ENCODE data around the gene POLR1D.
A peak's percentile ranks its signal among the peaks of the same experiment; 100 is the strongest.

The POLR1D gene, protein sequence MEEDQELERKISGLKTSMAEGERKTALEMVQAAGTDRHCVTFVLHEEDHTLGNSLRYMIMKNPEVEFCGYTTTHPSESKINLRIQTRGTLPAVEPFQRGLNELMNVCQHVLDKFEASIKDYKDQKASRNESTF

DNA sequence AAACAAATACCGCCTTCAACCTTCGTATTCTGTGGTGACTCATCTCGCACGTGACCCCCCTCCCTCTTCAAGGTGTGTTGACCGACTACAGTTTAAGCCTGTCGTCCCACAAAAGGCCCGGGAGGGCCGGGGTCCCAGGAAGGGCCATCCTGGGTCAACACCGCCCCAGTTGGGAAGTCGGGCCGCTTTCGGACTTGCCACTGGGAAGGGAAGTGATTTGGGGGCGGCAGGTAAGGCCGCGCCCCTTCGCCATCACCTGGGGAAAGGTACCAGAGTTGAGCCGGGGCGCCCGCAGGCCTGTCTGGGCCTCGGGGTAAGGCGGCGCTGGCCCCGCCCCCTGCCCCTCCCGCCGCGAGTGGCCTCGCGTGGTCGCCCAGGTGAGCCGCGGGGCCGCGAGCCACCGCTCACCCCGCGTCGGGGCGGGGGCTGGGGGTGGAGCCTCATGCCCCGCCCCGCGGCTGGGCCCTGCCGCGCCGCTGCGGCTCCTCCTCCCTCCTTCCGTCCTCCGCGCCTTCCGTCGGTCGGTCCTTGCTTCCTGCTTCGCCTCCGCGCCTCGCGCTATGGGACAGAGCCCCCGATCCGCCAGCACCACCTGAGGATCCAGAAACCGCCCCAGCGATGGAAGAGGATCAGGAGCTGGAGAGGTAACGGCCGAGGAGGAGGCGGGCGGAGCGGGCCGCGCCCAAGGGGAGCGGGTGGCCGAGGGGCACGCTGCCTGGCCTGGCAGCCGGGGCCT is at the start of gene POLR1D:
Gene POLR1D, plus strand, starts transcription at position 527 of the 736 bp plus-strand sequence. Its CDS starts 92 bp downstream, at position 619.
- DNase-seq (ENCODE audit: low spot score in 2 of 2) (peak; percentile 80 to 82), ATAC-seq (ENCODE audit: low read depth) (peak; percentile 62)
- no peaks in the 10 kb centered on the region for H3K27me3 Mint-ChIP-seq
- H3K4me3 Mint-ChIP-seq = peak within 1 kb of the TSS; percentile 94
- H3K36me3 Mint-ChIP-seq = peaks cover 17% of the 10 kb centered on the region
- peak within 1 kb of the TSS; percentile 94 for H3K27ac Mint-ChIP-seq
- H3K9me3 Mint-ChIP-seq = no peaks in the 10 kb centered on the region
- H3K4me1 Mint-ChIP-seq = peaks cover 42% of the 10 kb centered on the region

DNA sequence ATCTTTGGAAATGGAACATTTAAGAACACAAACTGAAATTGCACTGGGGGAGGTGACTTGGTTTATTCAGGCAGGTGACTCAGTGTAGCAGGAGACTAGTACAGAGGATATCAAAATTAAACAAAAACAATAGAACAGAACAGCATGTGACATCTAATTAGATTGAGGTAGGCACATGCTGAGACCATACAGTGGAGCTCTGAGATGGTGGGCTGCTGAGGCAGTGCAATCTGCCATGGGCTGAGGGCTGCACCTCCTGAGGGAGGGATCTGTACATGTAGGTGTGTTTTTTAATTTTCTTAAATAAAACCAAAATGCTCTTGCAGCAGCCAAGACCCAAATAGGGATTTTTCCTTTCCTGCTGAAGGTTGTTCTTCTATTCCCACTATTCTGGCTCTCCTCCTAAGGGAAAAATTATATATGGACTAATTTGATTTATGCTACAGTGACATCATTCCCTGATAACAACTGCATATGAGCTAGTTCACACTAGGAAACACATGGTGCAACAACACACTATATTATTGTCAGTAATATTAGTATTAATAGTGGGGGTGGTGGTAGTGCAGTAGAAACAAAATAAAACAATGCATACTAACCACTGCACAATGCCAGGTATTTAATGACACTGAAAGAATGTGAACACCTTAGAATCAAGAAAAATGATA is 49.3 kb upstream of the POLR1D start:
- Mint-ChIP-seq H3K27ac (no peak overlapping the region), H3K27me3 (no peaks in the 10 kb centered on the region), H3K4me3 (no peak overlapping the region), H3K9me3 (peaks cover 2% of the 10 kb centered on the region), H3K4me1 (peaks cover 17% of the 10 kb centered on the region), H3K36me3 (peaks cover 20% of the 10 kb centered on the region)
- ATAC-seq (ENCODE audit: low read depth) (no peak), DNase-seq (ENCODE audit: low spot score in 2 of 2) (no peak)

DNA sequence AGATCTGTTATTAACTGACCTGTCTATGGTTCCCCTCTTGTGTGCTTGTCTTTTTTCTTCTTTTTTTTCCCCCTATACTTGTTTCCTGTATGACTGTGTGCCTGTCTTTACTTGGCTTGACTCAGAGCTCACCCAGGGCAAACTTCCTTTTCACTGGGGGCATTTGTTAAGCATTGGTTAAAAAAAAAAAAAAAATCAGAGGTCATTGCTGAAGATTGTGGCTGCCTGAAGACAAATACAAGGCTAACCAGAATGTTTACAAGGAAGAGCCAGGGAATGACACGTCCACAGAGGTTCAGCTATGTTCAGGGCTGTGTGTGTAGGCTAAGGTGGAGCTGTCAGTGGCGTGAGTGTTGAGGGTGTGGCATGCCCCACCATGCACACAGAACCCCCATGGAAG is 48.4 kb upstream of the POLR1D start:
- H3K27ac Mint-ChIP-seq = no peak overlapping the region
- DNase-seq (ENCODE audit: low spot score in 2 of 2) = no peak

DNA sequence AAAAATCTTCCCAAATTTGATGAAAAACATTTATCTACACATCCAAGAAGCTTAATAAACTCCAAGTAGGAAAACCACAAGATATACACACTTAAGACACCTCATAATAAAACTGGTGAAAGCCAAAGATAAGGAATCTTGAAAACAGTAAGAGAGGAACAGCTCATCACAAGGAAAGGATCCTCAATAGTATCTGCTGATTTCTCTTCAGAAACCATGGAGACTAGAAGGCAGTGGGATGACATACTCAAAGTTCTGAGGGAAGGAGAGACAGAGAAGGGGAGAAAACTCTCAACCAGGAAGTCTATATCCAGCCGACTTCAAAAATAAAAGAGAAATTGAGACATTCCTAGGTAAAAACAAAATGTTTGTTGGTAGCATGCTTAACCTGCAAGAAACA is 47.0 kb upstream of the POLR1D start:
- no peaks in the 10 kb centered on the region for H3K27me3 Mint-ChIP-seq
- no peak overlapping the region for H3K4me3 Mint-ChIP-seq
- H3K27ac Mint-ChIP-seq = no peak overlapping the region
- peaks cover 17% of the 10 kb centered on the region for H3K4me1 Mint-ChIP-seq
- H3K9me3 Mint-ChIP-seq = peaks cover 2% of the 10 kb centered on the region
- DNase-seq (ENCODE audit: low spot score in 2 of 2) (no peak), ATAC-seq (ENCODE audit: low read depth) (no peak)
- peaks cover 14% of the 10 kb centered on the region for H3K36me3 Mint-ChIP-seq

More for the DNA sequence above, 48.4 kb upstream of the POLR1D start:
- Mint-ChIP-seq H3K4me3 (no peak overlapping the region), H3K9me3 (peaks cover 2% of the 10 kb centered on the region), H3K4me1 (peaks cover 17% of the 10 kb centered on the region), H3K36me3 (peaks cover 20% of the 10 kb centered on the region), H3K27me3 (no peaks in the 10 kb centered on the region)
- ATAC-seq (ENCODE audit: low read depth) = no peak

DNA sequence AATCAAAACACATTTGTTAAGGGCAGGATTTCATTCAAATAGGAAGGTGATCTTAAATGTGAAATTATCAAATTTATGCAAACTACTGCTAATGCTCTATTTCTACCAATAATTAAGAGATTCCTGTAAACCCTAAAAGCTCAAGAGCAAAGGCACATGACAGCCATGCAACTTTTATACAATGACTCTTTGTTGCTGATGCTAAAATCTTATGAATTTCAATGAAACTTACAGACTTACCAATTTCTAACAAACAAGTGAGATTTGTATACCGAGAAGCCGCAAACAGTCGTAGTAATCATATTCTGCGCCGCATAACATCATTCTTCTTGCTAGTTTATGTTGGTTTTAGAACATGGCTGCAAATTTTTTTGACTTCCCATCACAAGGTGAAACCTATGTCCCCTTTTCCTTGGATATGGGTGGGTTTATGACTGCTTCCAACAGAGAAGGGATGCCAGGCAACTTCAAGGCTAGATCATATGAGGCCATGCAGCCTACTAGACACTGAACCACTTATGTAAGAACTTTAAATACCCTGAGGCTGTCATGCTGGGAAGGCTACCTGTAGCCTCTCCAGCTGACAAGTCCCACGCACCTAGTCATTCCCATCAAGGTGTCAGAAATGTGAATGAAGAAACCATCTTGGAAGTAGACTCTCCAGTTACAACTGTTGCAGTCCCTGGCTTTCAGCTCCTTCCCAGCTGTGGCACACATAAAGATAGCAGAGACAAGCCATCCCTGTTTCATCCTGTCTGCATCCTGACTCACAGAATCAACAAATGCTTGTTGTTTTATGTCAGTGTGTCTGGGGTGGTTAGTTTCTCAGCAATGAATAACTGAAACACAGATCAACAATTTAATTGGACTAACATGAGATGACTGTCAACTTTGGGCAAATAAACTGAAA is 43.3 kb upstream of the POLR1D start:
- peaks cover 9% of the 10 kb centered on the region for H3K4me1 Mint-ChIP-seq

DNA sequence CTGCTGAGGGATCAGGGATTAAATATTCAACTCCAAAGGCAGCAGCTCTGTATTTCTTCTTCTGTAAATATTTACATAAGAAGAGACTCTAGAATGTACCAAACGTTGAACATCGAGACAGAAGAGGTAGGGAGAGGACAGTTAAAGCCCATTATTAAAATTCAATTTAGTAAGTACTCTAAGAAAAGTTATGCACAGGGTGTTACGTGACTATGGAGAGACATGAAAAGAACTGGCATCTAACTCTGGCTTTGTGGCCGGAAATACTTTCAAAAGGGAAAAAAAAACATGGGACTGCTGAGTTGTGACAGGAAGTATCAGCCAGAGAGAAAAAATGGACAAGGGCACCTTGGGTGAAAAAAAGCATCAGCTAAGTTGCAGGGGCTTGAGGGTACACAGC is 38.0 kb upstream of the POLR1D start:
- DNase-seq (ENCODE audit: low spot score in 2 of 2) = no peak
- Mint-ChIP-seq H3K36me3 (peaks cover 6% of the 10 kb centered on the region), H3K4me1 (peaks cover 9% of the 10 kb centered on the region), H3K27me3 (no peaks in the 10 kb centered on the region), H3K27ac (no peak overlapping the region), H3K9me3 (no peaks in the 10 kb centered on the region), H3K4me3 (no peak overlapping the region)
- ATAC-seq (ENCODE audit: low read depth) = no peak

More for the DNA sequence above, 43.3 kb upstream of the POLR1D start:
- DNase-seq (ENCODE audit: low spot score in 2 of 2) = no peak
- Mint-ChIP-seq H3K4me3 (no peak overlapping the region), H3K27me3 (no peaks in the 10 kb centered on the region), H3K9me3 (peaks cover 2% of the 10 kb centered on the region), H3K27ac (no peak overlapping the region), H3K36me3 (peaks cover 17% of the 10 kb centered on the region)
- no peak for ATAC-seq (ENCODE audit: low read depth)

DNA sequence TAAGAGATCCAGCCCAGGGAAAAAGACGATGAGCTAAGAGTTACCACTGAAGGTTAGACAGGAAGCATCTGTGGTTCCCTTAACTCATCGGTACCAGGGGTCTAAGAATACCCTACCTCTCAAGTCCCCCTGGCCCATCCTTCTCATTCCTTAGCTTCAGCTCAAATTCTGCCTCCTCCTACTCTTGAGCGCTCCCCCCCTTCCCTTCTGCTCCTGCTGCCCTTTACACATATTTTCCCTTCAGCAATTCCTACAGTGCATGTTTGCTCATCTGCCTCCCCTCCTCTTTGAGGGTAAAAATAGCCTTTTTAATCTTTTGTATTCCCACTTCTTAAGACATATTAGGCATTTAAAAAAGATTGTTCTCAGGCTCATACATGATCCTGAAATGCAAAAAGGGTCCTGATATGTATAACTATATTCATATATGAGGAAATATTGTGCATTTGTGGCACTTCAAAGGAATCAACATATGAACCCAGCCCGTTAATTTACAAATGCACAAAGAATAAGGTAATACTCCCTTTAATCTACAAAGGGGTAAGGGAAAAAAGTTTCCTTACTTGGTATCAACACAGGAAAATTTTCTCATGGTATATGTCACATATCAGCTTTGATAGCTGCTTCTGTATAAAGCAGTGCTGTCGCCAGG is 34.5 kb upstream of the POLR1D start:
- no peaks in the 10 kb centered on the region for H3K27me3 Mint-ChIP-seq
- H3K36me3 Mint-ChIP-seq = no peaks in the 10 kb centered on the region
- no peak for ATAC-seq (ENCODE audit: low read depth)
- H3K9me3 Mint-ChIP-seq = no peaks in the 10 kb centered on the region
- DNase-seq (ENCODE audit: low spot score in 2 of 2) = no peak
- no peak overlapping the region for H3K27ac Mint-ChIP-seq
- H3K4me1 Mint-ChIP-seq = peaks cover 9% of the 10 kb centered on the region
- no peak overlapping the region for H3K4me3 Mint-ChIP-seq

DNA sequence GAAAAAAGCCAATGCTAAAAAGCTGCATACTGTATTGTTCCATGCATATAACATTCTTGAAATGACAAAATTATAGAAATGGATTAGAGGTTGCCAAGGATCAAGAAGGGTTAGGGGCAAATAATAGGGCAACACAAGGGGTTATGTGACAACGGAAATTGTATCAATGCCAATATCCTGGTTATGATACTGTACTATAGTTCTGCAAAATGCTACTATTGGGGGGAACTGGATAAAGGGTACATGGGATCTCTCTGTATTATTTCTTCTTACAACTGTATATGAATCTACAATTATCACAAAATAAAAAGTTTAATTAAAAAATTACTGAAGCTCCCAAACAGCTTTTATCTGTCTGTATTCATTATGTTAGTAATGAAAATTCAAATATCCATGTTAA is 33.3 kb upstream of the POLR1D start:
- H3K27me3 Mint-ChIP-seq = no peaks in the 10 kb centered on the region
- no peaks in the 10 kb centered on the region for H3K36me3 Mint-ChIP-seq
- no peak overlapping the region for H3K27ac Mint-ChIP-seq
- no peak for ATAC-seq (ENCODE audit: low read depth)
- H3K9me3 Mint-ChIP-seq = no peaks in the 10 kb centered on the region
- no peak overlapping the region for H3K4me3 Mint-ChIP-seq
- no peak for DNase-seq (ENCODE audit: low spot score in 2 of 2)
- H3K4me1 Mint-ChIP-seq = peaks cover 9% of the 10 kb centered on the region

DNA sequence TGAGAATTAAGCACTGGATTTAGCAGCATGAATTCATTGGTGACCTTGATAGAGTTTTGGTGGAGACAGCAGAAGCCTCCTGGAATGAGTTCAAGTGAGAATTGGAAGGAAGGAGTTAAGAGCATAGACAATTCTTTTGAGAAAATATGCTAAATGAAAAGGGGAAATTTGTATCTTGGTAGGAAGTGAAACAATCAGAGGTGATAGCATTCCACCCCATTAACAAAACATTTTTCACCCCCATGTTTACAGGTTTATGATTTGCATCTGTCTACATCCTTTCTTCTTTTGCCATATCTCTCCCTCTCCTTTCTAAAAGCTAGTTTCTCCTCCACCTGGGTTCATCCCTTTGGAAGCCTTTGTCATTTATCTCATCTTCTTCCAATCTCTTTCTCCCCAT is 28.8 kb upstream of the POLR1D start:
- H3K36me3 Mint-ChIP-seq = no peaks in the 10 kb centered on the region
- H3K4me1 Mint-ChIP-seq = no peaks in the 10 kb centered on the region
- no peaks in the 10 kb centered on the region for H3K9me3 Mint-ChIP-seq
- ATAC-seq (ENCODE audit: low read depth) (peak; percentile 80), DNase-seq (ENCODE audit: low spot score in 2 of 2) (no peak)
- H3K4me3 Mint-ChIP-seq = no peak overlapping the region
- H3K27ac Mint-ChIP-seq = no peak overlapping the region
- H3K27me3 Mint-ChIP-seq = no peaks in the 10 kb centered on the region

DNA sequence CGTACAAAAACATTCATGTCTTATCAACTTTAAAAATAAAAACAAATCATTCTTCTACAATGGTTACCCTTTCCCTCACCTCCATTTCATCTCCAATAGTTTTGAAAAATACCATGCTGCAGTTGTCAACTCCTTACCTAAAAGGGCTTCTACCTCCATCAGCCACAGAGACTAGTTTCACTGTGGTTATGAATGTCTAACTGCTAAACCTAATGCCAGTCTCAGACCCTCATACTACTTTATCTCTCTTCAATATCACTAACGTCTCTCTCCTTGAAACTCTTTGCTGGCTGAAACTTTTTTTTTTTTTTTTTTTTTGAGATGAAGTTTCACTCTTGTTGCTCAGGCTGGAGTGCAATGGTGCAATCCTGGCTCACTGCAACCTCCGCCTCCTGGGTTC is 28.4 kb upstream of the POLR1D start:
- no peaks in the 10 kb centered on the region for H3K9me3 Mint-ChIP-seq
- no peak for DNase-seq (ENCODE audit: low spot score in 2 of 2)
- no peaks in the 10 kb centered on the region for H3K4me1 Mint-ChIP-seq
- H3K27me3 Mint-ChIP-seq = no peaks in the 10 kb centered on the region
- H3K27ac Mint-ChIP-seq = no peak overlapping the region
- no peak overlapping the region for H3K4me3 Mint-ChIP-seq
- H3K36me3 Mint-ChIP-seq = no peaks in the 10 kb centered on the region
- no peak for ATAC-seq (ENCODE audit: low read depth)

DNA sequence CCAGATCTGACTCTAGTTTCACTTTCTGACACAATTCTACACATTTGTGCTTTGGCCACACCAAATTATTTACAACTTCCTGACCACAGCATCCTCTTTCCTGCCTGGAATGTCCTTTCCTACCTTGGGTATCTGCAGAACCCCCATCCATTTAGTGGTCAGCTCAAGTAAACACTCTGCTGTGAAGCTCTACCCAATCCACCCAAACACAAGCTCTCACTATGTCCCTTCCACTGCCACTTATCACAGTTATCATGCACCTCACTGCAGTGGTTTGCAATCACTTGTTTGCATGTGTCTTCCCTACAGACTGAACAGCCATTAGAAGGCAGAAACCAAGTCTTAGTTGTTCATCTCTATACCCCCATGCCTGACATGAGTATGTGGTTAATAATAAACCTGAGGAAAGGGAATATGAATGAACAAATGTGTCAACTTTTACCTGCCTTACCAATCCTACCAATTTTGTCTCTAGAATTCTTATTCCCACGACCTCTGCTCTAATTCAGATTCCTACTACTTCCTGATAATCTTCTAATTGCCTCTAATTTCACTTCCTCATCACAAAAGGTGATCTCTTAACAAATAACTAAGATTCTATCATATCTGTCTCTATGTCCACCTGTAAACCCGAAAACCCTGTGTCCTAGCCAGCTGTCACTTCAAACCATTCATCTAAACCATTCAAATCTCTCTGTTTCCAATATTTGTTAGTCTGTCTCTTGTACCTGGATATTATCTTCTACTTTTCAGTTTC is 26.5 kb upstream of the POLR1D start:
- Mint-ChIP-seq H3K9me3 (no peaks in the 10 kb centered on the region), H3K36me3 (no peaks in the 10 kb centered on the region), H3K4me1 (no peaks in the 10 kb centered on the region), H3K27ac (no peak overlapping the region), H3K27me3 (no peaks in the 10 kb centered on the region), H3K4me3 (no peak overlapping the region)
- ATAC-seq (ENCODE audit: low read depth) (peak; percentile 56), DNase-seq (ENCODE audit: low spot score in 2 of 2) (no peak)

DNA sequence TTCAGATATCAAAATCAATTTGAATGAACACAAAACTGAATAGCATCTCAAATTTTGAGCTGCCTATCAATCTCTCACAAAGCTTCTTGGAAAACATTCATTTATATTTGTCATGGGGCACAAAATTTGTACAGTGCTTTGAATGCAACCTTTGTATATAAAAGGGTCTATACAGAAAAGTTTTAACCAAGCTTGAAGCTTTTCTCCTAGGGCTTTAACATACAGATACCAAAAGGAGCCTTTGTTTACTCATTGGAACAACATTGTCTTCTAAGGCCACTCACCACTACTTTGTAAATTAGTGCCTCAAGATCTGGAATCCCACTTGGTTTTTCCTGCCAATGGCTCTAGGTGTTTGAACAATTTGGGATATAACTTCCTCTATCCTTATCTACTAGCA is 22.6 kb upstream of the POLR1D start:
- DNase-seq (ENCODE audit: low spot score in 2 of 2) = no peak
- Mint-ChIP-seq H3K27ac (no peak overlapping the region), H3K27me3 (no peaks in the 10 kb centered on the region), H3K4me3 (no peak overlapping the region), H3K4me1 (peaks cover 13% of the 10 kb centered on the region), H3K36me3 (peaks cover under 1% of the 10 kb centered on the region), H3K9me3 (no peaks in the 10 kb centered on the region)
- no peak for ATAC-seq (ENCODE audit: low read depth)
